ENCODE data around the gene ADAP2. TPM values are rescaled to one million over a fixed set of nuclear protein-coding genes. Genes with fewer than 3 reads are reported as not detected.

ADAP2 gene
- polyA plus RNA-seq, 3 donors = 36.1 to 142 (median 39.8) TPM

GRCh38 chr17:30956764-30957374 lies 35.1 kb downstream of the ADAP2 start:
- peaks cover 31 to 53% of the 10 kb centered on the region in 2 donors for H3K36me3 Mint-ChIP-seq
- no peak overlapping the region for H2AFZ ChIP-seq (ENCODE audit: insufficient read depth, low read depth, low read length, poor library complexity, severe bottlenecking)
- no peak for TF ChIP-seq CTCF (IDR thresholded peaks at IDR 0.05)
- DNase-seq = no peak
- H3K4me2 ChIP-seq (replicated peaks; ENCODE audit: extremely low read depth, low read length, poor library complexity, severe bottlenecking) = peak overlapping the region; percentile 45
- H3K4me3 ChIP-seq (replicated peaks in 1 of 3; ENCODE audit: low read depth in 2 of 3, low read length in 3 of 3) = peak overlapping the region in 1 of 3 experiments; percentile 13
- peaks cover 47% of the 10 kb centered on the region for H3K79me2 ChIP-seq (ENCODE audit: insufficient read depth, low read length)
- H3K9me3 Mint-ChIP-seq = no peaks in the 10 kb centered on the region
- H3K9ac ChIP-seq (ENCODE audit: insufficient read depth, low read length, poor library complexity, severe bottlenecking) = peak overlapping the region; percentile 17
- H3K27me3 ChIP-seq (ENCODE audit: control insufficient read depth in 2 of 2, insufficient read depth in 2 of 2, low read length in 2 of 2) = no peaks in the 10 kb centered on the region
- H3K9me3 ChIP-seq (replicated peaks in 1 of 2; ENCODE audit: control insufficient read depth in 1 of 2, insufficient read depth in 1 of 2, low read length in 2 of 2) = no peaks in the 10 kb centered on the region
- H3K4me3 Mint-ChIP-seq = peak overlapping the region; percentile 60 to 64
- peak overlapping the region; percentile 94 to 99 (median 98) for H3K27ac Mint-ChIP-seq
- intact Hi-C loops (cut with micrococcal nuclease) = loop anchor here in 1 of 2 donors (10.0 kb wide), 1 partner anchor 358 kb away; the partner anchor contains the start of gene EVI2B
- H3K27me3 Mint-ChIP-seq (ENCODE audit: low read depth in 3 of 3) = peaks cover 0 to 4% (median 2%) of the 10 kb centered on the region in 3 donors
- H3K4me1 Mint-ChIP-seq = peaks cover 91% of the 10 kb centered on the region
- no peaks in the 10 kb centered on the region for H4K20me1 ChIP-seq (ENCODE audit: insufficient read depth, low read length)
- H3K4me1 ChIP-seq (ENCODE audit: control insufficient read depth in 1 of 2, insufficient read depth in 2 of 2, low read length in 2 of 2) = peaks cover 99% of the 10 kb centered on the region in 2 donors
- peaks cover 10 to 15% of the 10 kb centered on the region in 2 donors for H3K36me3 ChIP-seq (replicated peaks in 1 of 2; ENCODE audit: control insufficient read depth in 1 of 2, insufficient read depth in 2 of 2, low read length in 2 of 2)
- peak overlapping the region; percentile 91 for H3K27ac ChIP-seq (ENCODE audit: low read depth in 1 of 2, low read length in 2 of 2)
- WGBS (ENCODE audit: insufficient coverage) = 7% methylated on average over 2 of the region's 8 CpGs

- no peaks in the 10 kb centered on the region for H3K9me3 Mint-ChIP-seq
- DNase-seq = no peak
- H3K79me2 ChIP-seq (ENCODE audit: insufficient read depth, low read length) = peaks cover 50% of the 10 kb centered on the region
- H3K27ac ChIP-seq (ENCODE audit: low read depth in 1 of 2, low read length in 2 of 2) = peak overlapping the region; percentile 91
- TF ChIP-seq CTCF (IDR thresholded peaks at IDR 0.05) = no peak
- peaks cover 0 to 4% (median 2%) of the 10 kb centered on the region in 3 donors for H3K27me3 Mint-ChIP-seq (ENCODE audit: low read depth in 3 of 3)
- peaks cover 99% of the 10 kb centered on the region in 2 donors for H3K4me1 ChIP-seq (ENCODE audit: control insufficient read depth in 1 of 2, insufficient read depth in 2 of 2, low read length in 2 of 2)
- peaks cover 23 to 44% of the 10 kb centered on the region in 2 donors for H3K36me3 Mint-ChIP-seq
- no peaks in the 10 kb centered on the region for H3K27me3 ChIP-seq (ENCODE audit: control insufficient read depth in 2 of 2, insufficient read depth in 2 of 2, low read length in 2 of 2)
- no peaks in the 10 kb centered on the region for H4K20me1 ChIP-seq (ENCODE audit: insufficient read depth, low read length)
- no peaks in the 10 kb centered on the region for H3K9me3 ChIP-seq (replicated peaks in 1 of 2; ENCODE audit: control insufficient read depth in 1 of 2, insufficient read depth in 1 of 2, low read length in 2 of 2)
- H3K4me2 ChIP-seq (replicated peaks; ENCODE audit: extremely low read depth, low read length, poor library complexity, severe bottlenecking) = peak overlapping the region; percentile 45
- H3K9ac ChIP-seq (ENCODE audit: insufficient read depth, low read length, poor library complexity, severe bottlenecking) = peak overlapping the region; percentile 17
- intact Hi-C loops (cut with micrococcal nuclease) = loop anchor here in 1 of 2 donors (10.0 kb wide), 1 partner anchor 357 kb away; the partner anchor contains the start of gene EVI2B
- WGBS (ENCODE audit: insufficient coverage) = 93% methylated on average over 5 of the region's 6 CpGs
- peaks cover 10 to 15% of the 10 kb centered on the region in 2 donors for H3K36me3 ChIP-seq (replicated peaks in 1 of 2; ENCODE audit: control insufficient read depth in 1 of 2, insufficient read depth in 2 of 2, low read length in 2 of 2)
- H3K27ac Mint-ChIP-seq = peak overlapping the region; percentile 94 to 99 (median 98)
- H3K4me3 Mint-ChIP-seq = peak overlapping the region in 1 of 2 donors; percentile 65
- H2AFZ ChIP-seq (ENCODE audit: insufficient read depth, low read depth, low read length, poor library complexity, severe bottlenecking) = no peak overlapping the region
- H3K4me1 Mint-ChIP-seq = peaks cover 91% of the 10 kb centered on the region
- H3K4me3 ChIP-seq (replicated peaks in 1 of 3; ENCODE audit: low read depth in 2 of 3, low read length in 3 of 3) = peak overlapping the region in 1 of 3 experiments; percentile 13
These were observed 36.0 kb downstream of the ADAP2 start for GRCh38 chr17:30957741-30958140.

Data from CD14-positive monocyte (primary cell).